Liver (tissue), 9 donors: ENCODE results near the gene MIDN. TPM values are rescaled to one million over a fixed set of nuclear protein-coding genes. Genes with fewer than 3 reads are reported as not detected.
A peak's percentile ranks its signal among the peaks of the same experiment; 100 is the strongest.

Experiments
- DNase-seq: peaks from one replicate; pipeline ENCODE4 v3.0.0-alpha.2; 2017; ENCODE audit warnings: low spot score
- H3K27ac ChIP-seq, 2 donors: one replicate each; pipeline ENCODE4 v1.7.0; 2013; ENCODE audit warnings: inconsistent platforms in 2 of 2, low read length in 2 of 2, control low read depth in 1 of 2, low read depth in 1 of 2, mild to moderate bottlenecking in 1 of 2
- H3K27me3 ChIP-seq, 4 donors: one replicate each; pipeline versions ENCODE4 v1.6.1 to v1.7.0; 2013; ENCODE audit warnings: low read length in 3 of 4, inconsistent platforms in 1 of 4, mild to moderate bottlenecking in 1 of 4, moderate library complexity in 1 of 4; ENCODE audit not compliant: control insufficient read depth in 4 of 4, insufficient read depth in 4 of 4
- H3K36me3 ChIP-seq, 4 donors: one replicate each; pipeline versions ENCODE4 v1.6.1 to v1.7.0; 2013; ENCODE audit warnings: low read length in 3 of 4, mild to moderate bottlenecking in 3 of 4, low read depth in 1 of 4, moderate library complexity in 1 of 4; ENCODE audit not compliant: control insufficient read depth in 4 of 4, insufficient read depth in 3 of 4
- H3K4me1 ChIP-seq, 4 donors: one replicate each; pipeline versions ENCODE4 v1.6.1 to v1.7.0; 2013; ENCODE audit warnings: low read length in 3 of 4, mild to moderate bottlenecking in 3 of 4, moderate library complexity in 1 of 4; ENCODE audit not compliant: control insufficient read depth in 4 of 4, insufficient read depth in 4 of 4
- H3K4me3 ChIP-seq, 3 donors: one replicate each; pipeline versions ENCODE4 v1.6.1 to v1.7.0; 2013; ENCODE audit warnings: low read length in 3 of 3, control low read depth in 1 of 3, low read depth in 1 of 3, mild to moderate bottlenecking in 1 of 3
- H3K9ac ChIP-seq, 2 donors: one replicate each; pipeline ENCODE4 v1.7.0; 2013; ENCODE audit warnings: low read length in 2 of 2, mild to moderate bottlenecking in 2 of 2, moderate library complexity in 2 of 2, control low read depth in 1 of 2, low read depth in 1 of 2
- H3K9me3 ChIP-seq, 4 donors: one replicate each; pipeline versions ENCODE4 v1.6.1 to v1.7.0; 2013; ENCODE audit warnings: low read length in 3 of 4; ENCODE audit not compliant: control insufficient read depth in 4 of 4
- EGR1 ChIP-seq, 2 donors: IDR thresholded peaks; 2 replicates each; pipeline ENCODE4 v1.6.1; 2016 to 2018; ENCODE audit warnings: antibody characterized with exemption in 2 of 2, low read depth in 2 of 2
- FOXA1 ChIP-seq: IDR thresholded peaks from 2 replicates; pipeline ENCODE4 v1.6.1; 2016; ENCODE audit warnings: antibody characterized with exemption
- FOXA2 ChIP-seq: IDR thresholded peaks from 2 replicates; pipeline ENCODE4 v1.6.1; 2016; ENCODE audit warnings: antibody characterized with exemption
- GABPA ChIP-seq, 2 donors: IDR thresholded peaks in 1 of 2; conservative IDR thresholded peaks in 1 of 2; 2 replicates each; pipeline ENCODE4 v1.6.1; 2016; ENCODE audit warnings: antibody characterized with exemption in 2 of 2, mild to moderate bottlenecking in 1 of 2, moderate library complexity in 1 of 2
- HNF4A ChIP-seq, 2 donors: conservative IDR thresholded peaks; 2 replicates each; pipeline ENCODE4 v1.6.1; 2016; ENCODE audit warnings: antibody characterized with exemption in 2 of 2, mild to moderate bottlenecking in 2 of 2
- HNF4G ChIP-seq: IDR thresholded peaks from 2 replicates; pipeline ENCODE4 v1.6.1; 2016; ENCODE audit warnings: antibody characterized with exemption
- JUND ChIP-seq, 2 donors: IDR thresholded peaks; 2 replicates each; pipeline ENCODE4 v1.6.1; 2016; ENCODE audit warnings: antibody characterized with exemption in 2 of 2
- MAX ChIP-seq: IDR thresholded peaks from 2 replicates; pipeline ENCODE4 v1.6.1; 2016; ENCODE audit warnings: antibody characterized with exemption
- NR2F2 ChIP-seq: IDR thresholded peaks from 2 replicates; pipeline ENCODE4 v1.6.1; 2016; ENCODE audit warnings: antibody characterized with exemption
- RAD21 ChIP-seq, 2 donors: IDR thresholded peaks; 2 replicates each; pipeline ENCODE4 v1.6.1; 2016; ENCODE audit warnings: antibody characterized with exemption in 2 of 2, mild to moderate bottlenecking in 2 of 2
- REST ChIP-seq: IDR thresholded peaks from 2 replicates; pipeline ENCODE4 v1.6.1; 2016; ENCODE audit warnings: antibody characterized with exemption, mild to moderate bottlenecking
- RXRA ChIP-seq, 2 donors: IDR thresholded peaks; 2 replicates each; pipeline ENCODE4 v1.6.1; 2017 to 2018; ENCODE audit warnings: antibody characterized with exemption in 2 of 2, mild to moderate bottlenecking in 1 of 2
- SP1 ChIP-seq: IDR thresholded peaks from 2 replicates; pipeline ENCODE4 v1.6.1; 2018; ENCODE audit warnings: antibody characterized with exemption, mild to moderate bottlenecking
- TAF1 ChIP-seq: conservative IDR thresholded peaks from 2 replicates; pipeline ENCODE4 v1.6.1; 2016; ENCODE audit warnings: antibody characterized with exemption, mild to moderate bottlenecking
- YY1 ChIP-seq: IDR thresholded peaks from 2 replicates; pipeline ENCODE4 v1.6.1; 2016; ENCODE audit warnings: antibody characterized with exemption, mild to moderate bottlenecking
- ZBTB33 ChIP-seq: IDR thresholded peaks from 2 replicates; pipeline ENCODE4 v1.6.1; 2016; ENCODE audit warnings: antibody characterized with exemption
- WGBS: extraction: QIAGEN DNeasy Blood & Tissue Kit; methylation state at CpG from one replicate; pipeline ENCODE4 v1.1.7; 2013; 5-methylcytosine and 5-hydroxymethylcytosine counted together
- polyA plus RNA-seq, 2 donors: library from polyadenylated mRNA; stranded (reverse) in 1 of 2; unstranded in 1 of 2; fragments of 200-250 nt in 1 of 2; fragments of >200 nt in 1 of 2; fragmentation: Nextera tagmentation in 1 of 2; extraction: Ambion mirVana in 1 of 2; gene quantifications; one replicate each; pipeline versions ENCODE4 v1.2.1 to v1.2.3, GENCODE V29; 2013 to 2015
- total RNA-seq, 2 donors: library from RNA; depleted of rRNA; stranded (reverse); fragments of >200 nt; gene quantifications; one replicate each; pipeline ENCODE4 v1.2.3, GENCODE V29; 2014
- TF ChIP-seq, protein P1 (sequence below): fragments of 150-350 bp; IDR thresholded peaks from 2 replicates; pipeline ENCODE4 v1.5.1; 2017; ENCODE audit warnings: improper control_type of control experiment, low read depth, low read length; ENCODE audit not compliant: missing input control
- TF ChIP-seq, protein P2 (sequence below): IDR thresholded peaks from 2 replicates; pipeline ENCODE4 v1.6.1; 2016; ENCODE audit warnings: antibody characterized with exemption
- donor health status: healthy.
- donor health status: healthy.
- donor health status: healthy.
- donor health status: healthy.
- donor health status: healthy.

The MIDN gene
- total and polyA plus RNA-seq, 4 donors: 2.9 to 22.9 (median 11.8) TPM

DNA sequence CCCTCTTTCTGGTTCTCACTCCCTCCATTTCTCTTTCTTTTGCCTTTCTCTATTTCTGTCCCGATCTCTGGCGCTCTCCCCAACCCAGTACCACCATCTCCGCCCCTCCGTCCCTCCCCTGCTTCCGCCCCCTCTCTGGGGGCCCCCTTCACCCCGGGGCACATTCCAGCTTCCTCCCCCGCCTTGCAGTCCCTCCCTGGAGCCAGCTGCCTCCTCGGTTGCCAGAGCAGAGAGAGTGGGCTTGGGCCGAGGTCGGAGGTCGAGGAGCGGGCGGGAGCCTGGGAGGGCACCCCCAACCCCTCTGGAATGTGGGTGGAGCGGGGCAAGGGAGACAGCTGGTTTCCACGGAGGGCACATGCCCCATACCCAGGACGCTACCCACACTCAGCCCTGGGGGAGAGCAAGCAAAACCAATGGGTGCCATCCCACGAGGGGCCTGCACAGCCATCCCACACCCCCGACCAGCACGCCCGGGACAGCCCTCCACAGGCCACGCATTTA lies 14.3 kb downstream of the MIDN start:
- peak overlapping the region; percentile 89 to 93 for H3K27ac ChIP-seq
- no peak overlapping the region for H3K9ac ChIP-seq
- H3K36me3 ChIP-seq: peaks cover 0 to 2% (median 1%) of the 10 kb centered on the region in 4 donors
- no peaks in the 10 kb centered on the region for H3K9me3 ChIP-seq
- DNase-seq: no peak
- H3K27me3 ChIP-seq: no peaks in the 10 kb centered on the region
- no peak overlapping the region for H3K4me3 ChIP-seq
- peaks cover 32 to 72% (median 55%) of the 10 kb centered on the region in 4 donors for H3K4me1 ChIP-seq
- WGBS: 69% methylated on average over 21 of the region's 21 CpGs
- no peak for TF ChIP-seq RAD21 (IDR thresholded peaks at IDR 0.05)
- no peak for TF ChIP-seq SP1
- TF ChIP-seq REST: no peak
- TF ChIP-seq, protein P1, sequence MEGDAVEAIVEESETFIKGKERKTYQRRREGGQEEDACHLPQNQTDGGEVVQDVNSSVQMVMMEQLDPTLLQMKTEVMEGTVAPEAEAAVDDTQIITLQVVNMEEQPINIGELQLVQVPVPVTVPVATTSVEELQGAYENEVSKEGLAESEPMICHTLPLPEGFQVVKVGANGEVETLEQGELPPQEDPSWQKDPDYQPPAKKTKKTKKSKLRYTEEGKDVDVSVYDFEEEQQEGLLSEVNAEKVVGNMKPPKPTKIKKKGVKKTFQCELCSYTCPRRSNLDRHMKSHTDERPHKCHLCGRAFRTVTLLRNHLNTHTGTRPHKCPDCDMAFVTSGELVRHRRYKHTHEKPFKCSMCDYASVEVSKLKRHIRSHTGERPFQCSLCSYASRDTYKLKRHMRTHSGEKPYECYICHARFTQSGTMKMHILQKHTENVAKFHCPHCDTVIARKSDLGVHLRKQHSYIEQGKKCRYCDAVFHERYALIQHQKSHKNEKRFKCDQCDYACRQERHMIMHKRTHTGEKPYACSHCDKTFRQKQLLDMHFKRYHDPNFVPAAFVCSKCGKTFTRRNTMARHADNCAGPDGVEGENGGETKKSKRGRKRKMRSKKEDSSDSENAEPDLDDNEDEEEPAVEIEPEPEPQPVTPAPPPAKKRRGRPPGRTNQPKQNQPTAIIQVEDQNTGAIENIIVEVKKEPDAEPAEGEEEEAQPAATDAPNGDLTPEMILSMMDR: no peak
- TF ChIP-seq GABPA (IDR thresholded peaks at IDR 0.05 in 1 of 2, conservative IDR thresholded peaks at IDR 0.05 in 1 of 2): no peak
- no peak for TF ChIP-seq YY1

DNA sequence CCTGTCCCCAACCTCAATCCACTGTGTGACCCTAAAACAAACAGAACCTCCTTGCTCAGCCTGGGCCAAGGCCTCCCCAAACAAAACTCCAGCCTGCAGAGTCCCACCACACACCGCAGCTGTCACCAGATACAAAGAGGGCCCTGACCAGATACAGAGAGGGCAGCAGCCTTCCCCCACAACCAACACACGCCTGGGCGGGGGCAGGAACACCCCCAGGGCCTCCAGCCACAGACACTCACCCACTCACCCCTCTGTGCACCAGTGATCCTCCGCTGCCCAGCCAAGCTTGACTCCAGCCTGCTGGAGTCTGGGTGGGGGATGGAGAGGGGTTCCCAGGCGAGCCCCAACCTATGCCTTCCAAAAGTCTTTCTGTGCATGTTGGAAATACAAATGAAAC lies 14.8 kb downstream of the MIDN start:
- H3K9me3 ChIP-seq: no peaks in the 10 kb centered on the region
- peaks cover 35 to 72% (median 56%) of the 10 kb centered on the region in 4 donors for H3K4me1 ChIP-seq
- H3K4me3 ChIP-seq: no peak overlapping the region
- H3K9ac ChIP-seq: no peak overlapping the region
- no peak for DNase-seq
- peaks cover 0 to under 1% (median 0%) of the 10 kb centered on the region in 4 donors for H3K36me3 ChIP-seq
- peak overlapping the region; percentile 89 to 93 for H3K27ac ChIP-seq
- TF ChIP-seq YY1 (no peak), MAX (no peak), FOXA1 (no peak), NR2F2 (no peak), REST (no peak), RXRA (IDR thresholded peaks at IDR 0.05) (no peak), GABPA (IDR thresholded peaks at IDR 0.05 in 1 of 2, conservative IDR thresholded peaks at IDR 0.05 in 1 of 2) (no peak), RAD21 (IDR thresholded peaks at IDR 0.05) (no peak), EGR1 (IDR thresholded peaks at IDR 0.05; ENCODE audit: low read depth in 2 of 2) (no peak), TAF1 (no peak), ZBTB33 (no peak), JUND (IDR thresholded peaks at IDR 0.05) (no peak), FOXA2 (no peak), HNF4A (conservative IDR thresholded peaks at IDR 0.05) (no peak), HNF4G (no peak), SP1 (no peak)
- TF ChIP-seq, protein P1: no peak
- TF ChIP-seq, protein P2, sequence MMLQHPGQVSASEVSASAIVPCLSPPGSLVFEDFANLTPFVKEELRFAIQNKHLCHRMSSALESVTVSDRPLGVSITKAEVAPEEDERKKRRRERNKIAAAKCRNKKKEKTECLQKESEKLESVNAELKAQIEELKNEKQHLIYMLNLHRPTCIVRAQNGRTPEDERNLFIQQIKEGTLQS: no peak
- no peaks in the 10 kb centered on the region for H3K27me3 ChIP-seq
- WGBS: 83% methylated on average over 5 of the region's 5 CpGs
